ENCODE data around the gene NKD2. TPM values are rescaled to one million over a fixed set of nuclear protein-coding genes. Genes with fewer than 3 reads are reported as not detected.

NKD2 gene
- total RNA-seq, 2 experiments from 2014 or later, result 1.4 to 1.8 TPM

DNA sequence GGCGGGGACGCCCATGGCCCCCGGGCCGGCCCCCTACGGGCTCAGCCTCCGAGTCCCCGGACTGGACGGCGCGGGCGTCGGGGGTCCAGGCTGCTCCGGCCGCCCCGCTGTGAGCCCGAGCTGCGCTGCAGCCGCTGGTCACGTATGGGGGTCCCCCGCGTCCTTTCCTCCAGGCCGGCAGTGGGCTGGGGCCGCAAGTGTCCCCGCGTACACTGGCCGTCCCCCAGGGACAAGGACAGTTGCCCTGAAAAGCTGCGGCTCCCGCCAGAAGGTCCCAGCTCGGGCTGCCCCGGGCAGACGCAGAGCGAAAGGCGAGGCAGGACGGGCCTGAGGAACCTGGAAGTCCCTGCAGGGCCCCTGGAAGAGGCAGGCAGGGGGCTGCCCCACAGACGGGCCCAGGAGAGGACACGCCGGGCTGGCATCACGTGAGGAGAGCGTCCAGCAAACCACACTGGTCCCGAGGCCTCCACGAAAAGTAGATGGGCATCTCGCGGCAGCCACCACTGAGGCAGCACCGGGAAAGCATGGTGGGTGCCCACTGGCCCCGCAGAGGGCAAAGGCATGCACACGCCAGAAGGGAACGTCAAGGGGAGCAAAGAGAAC is 3.3 kb upstream of the NKD2 start:
- Mint-ChIP-seq H3K27ac (no peak overlapping the region), H3K4me1 (peaks cover 33% of the 10 kb centered on the region), H3K27me3 (peaks cover 49% of the 10 kb centered on the region), H3K4me3 (no peak overlapping the region), H3K9me3 (no peaks in the 10 kb centered on the region), H3K36me3 (ENCODE audit: low read depth) (no peaks in the 10 kb centered on the region)
- no peak for DNase-seq
- ChIA-PET POLR2A (no interaction called here), CTCF (interaction anchor here (1.1 to 1.3 kb wide), 3 partner anchors 39 to 92 kb away, joined by 3 to 4 read pairs (median 4); no protein-coding TSS in a partner anchor)

DNA sequence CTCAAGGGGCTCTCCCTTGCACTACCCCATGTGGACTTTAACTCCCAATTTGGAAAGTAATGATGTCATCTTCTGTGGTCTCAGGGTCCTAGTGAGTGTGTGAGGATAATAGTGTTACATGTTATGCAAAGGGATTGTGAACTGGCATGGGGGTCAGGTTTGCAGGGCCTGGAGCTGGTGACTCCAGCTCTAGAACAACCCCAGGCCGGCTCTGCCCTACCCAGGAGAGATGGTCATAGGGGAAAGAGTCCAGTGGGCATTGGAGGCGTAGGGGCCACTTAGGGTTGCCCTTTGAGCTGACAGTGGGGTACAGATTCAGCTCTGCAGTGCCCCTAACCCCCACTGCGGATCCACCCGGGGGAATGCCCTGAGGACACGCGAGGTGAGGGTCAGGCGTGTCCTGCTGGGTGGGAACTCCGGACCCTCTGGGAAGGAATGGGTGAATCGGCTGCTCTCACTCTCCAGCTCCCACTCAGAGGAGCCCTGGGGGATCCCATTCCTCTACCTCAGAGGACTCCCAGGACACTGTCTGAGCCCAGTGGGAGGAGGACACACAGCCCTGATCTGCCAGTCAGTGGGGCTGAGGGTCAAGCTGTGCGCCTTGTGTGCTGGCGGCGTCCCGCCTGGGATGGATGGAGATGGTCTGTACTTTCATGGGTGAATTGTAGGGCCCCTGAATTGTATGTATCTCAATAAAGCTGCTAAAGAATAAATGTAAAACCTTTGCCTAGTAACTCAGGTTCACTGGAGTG is 2.5 kb upstream of the NKD2 start:
- CTCF ChIA-PET, result interaction anchor here (0.7 to 1.3 kb wide), 3 partner anchors 53 to 388 kb away, joined by 3 to 4 read pairs (median 3); no protein-coding TSS in a partner anchor
- DNase-seq, result no peak
- Mint-ChIP-seq H3K27ac (no peak overlapping the region), H3K9me3 (no peaks in the 10 kb centered on the region), H3K36me3 (ENCODE audit: low read depth) (no peaks in the 10 kb centered on the region), H3K4me1 (peaks cover 38% of the 10 kb centered on the region), H3K27me3 (peaks cover 56% of the 10 kb centered on the region), H3K4me3 (no peak overlapping the region)
- POLR2A ChIA-PET, result no interaction called here

DNA sequence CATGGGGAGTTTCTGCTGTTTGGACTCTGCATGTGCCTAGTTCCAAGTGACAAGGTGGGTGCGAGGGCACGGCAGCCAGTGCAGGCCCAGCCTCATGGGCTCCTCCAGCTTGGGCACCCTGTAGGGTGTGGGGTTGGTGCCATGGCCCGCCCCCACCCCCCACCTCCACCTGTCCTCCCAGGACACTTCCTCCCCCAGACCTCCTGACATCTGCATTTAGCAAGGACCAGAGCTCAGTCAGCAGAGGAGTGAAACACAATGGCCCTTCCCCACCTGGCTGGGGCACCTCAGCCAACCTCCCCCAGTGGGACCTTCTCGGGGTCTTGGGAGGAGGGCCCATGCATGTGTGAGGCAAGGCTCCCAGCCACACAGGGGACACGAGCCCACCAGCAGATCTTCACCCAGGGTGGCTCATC is 1.9 kb upstream of the NKD2 start:
- Mint-ChIP-seq H3K36me3 (ENCODE audit: low read depth) (no peaks in the 10 kb centered on the region), H3K4me1 (peaks cover 40% of the 10 kb centered on the region), H3K27ac (no peak overlapping the region), H3K27me3 (peaks cover 56% of the 10 kb centered on the region), H3K4me3 (no peak overlapping the region), H3K9me3 (no peaks in the 10 kb centered on the region)
- ChIA-PET CTCF (interaction anchor here (0.7 to 1.1 kb wide), 2 partner anchors 160 to 388 kb away, joined by 3 read pairs; no protein-coding TSS in a partner anchor), POLR2A (no interaction called here)
- no peak for DNase-seq

DNA sequence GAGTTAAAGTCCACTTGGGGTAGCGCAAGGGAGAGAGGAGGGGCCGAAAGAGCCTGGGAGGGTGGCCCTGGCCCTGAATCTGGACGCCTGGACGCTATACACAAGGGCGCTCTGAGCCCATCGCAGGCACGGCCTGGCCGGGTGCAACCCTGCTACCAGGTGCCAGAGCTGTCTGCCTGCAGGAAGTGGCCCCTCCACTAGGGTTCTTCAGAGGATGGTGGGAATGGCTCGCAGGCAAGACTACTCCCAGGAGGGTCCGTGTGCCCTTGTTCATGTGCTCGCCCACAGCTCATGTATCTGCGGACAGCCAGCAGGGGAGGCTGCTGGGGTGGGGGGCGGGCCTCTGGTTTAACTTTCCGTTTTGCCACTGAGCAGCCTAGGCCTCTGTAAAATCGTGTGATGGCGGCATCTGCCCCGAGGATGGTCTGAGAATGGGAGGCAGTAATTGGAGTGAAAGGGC is 1.4 kb upstream of the NKD2 start:
- no peak for DNase-seq

DNA sequence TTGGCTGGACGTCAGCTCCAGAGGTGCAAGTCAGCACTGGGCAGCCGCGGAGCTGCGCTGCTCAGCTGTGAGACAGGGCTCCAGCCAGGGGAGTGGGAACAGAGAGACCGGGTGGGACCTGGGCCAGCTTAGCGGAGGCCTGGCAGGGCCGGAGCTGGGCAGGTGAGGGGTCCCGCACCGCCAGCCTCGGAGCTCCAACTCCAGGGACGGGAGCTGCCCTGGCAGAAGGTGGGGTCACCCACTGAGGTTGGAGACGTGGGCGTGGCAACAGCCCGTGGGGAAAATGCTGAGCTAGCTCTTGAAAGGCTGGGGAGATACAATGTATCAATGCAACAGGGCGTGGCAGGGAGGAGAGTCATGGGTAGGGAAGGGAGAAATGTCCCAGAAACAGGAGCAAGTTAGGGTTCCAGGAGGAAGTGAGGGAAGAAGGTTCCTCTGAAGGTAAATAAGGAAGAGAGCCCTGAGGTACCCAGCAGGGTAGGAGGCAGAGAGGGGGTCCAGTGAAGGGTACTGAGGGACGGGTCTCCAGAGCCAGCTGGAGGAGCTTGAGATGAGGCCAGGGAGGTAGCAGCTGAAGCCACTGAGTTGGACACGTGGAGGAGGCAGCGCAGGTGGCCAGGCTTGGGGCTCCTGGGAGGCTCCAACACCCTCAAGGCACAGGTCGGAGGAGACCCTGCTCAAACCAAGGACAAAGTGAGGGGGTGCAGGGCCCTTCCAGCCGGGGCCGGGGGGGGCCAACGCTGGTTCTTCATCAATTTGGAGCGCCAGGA is 736 bp upstream of the NKD2 start:
- Mint-ChIP-seq H3K27me3 (peaks cover 55% of the 10 kb centered on the region), H3K4me1 (peaks cover 39% of the 10 kb centered on the region), H3K36me3 (ENCODE audit: low read depth) (no peaks in the 10 kb centered on the region), H3K4me3 (peak overlapping the region; percentile 59), H3K27ac (peak overlapping the region; percentile 57), H3K9me3 (no peaks in the 10 kb centered on the region)
- POLR2A ChIA-PET, result no interaction called here
- DNase-seq, result no peak
- CTCF ChIA-PET, result interaction anchor here (1.0 to 1.6 kb wide), 4 partner anchors 84 to 543 kb away, joined by 3 to 4 read pairs (median 4); no protein-coding TSS in a partner anchor

More for the DNA sequence above, 1.4 kb upstream of the NKD2 start:
- H3K9me3 Mint-ChIP-seq, result no peaks in the 10 kb centered on the region
- peaks cover 40% of the 10 kb centered on the region for H3K4me1 Mint-ChIP-seq
- H3K4me3 Mint-ChIP-seq, result peak overlapping the region; percentile 19
- no peaks in the 10 kb centered on the region for H3K36me3 Mint-ChIP-seq (ENCODE audit: low read depth)
- peaks cover 56% of the 10 kb centered on the region for H3K27me3 Mint-ChIP-seq
- peak overlapping the region; percentile 19 for H3K27ac Mint-ChIP-seq
- POLR2A ChIA-PET, result no interaction called here
- CTCF ChIA-PET, result interaction anchor here (1.0 to 1.6 kb wide), 3 partner anchors 83 to 544 kb away, joined by 3 to 4 read pairs (median 4); no protein-coding TSS in a partner anchor

DNA sequence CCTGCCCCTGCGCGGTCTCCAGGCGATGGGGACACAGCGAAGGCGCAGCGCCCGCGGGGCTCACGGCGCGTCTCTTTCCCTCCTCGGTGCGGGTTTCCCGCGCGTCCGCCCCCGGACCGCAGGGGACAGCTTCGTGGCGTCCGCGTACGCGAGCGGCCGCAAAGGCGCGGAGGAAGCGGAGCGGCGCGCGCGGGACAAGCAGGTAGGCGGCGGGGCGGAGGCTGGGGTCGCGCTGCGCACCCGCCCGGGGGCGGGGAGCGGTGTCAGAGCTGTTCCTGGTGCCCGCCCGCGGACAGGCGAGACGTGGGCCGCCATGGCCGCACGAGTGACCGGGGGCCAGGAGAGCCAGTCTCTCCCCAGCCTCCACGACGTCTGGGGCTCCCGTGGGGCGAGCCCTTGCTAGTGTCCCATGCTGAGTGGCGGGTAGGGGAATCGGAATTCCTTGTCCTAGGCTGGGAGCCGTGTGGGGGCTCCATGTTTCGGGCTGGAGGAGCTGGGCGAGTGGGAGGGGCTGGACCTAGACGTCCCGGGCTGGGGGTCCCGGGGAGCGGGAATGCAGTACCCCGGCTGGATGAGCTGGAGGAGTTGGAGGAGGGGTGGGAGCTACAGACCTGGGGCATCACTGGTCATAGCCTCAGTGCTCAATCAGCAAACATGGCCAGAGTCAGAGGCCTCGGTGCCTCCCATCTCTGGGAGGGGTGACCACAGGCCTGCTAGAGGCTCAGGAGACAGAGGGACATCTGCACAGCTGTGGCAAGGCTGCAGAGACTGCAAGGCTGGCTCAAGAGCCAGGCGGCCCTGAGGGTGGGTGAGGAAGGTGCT is 968 bp downstream of the NKD2 start:
- Mint-ChIP-seq H3K36me3 (ENCODE audit: low read depth) (no peaks in the 10 kb centered on the region), H3K27ac (no peak overlapping the region), H3K4me3 (peak overlapping the region; percentile 31), H3K4me1 (peaks cover 25% of the 10 kb centered on the region), H3K27me3 (peaks cover 41% of the 10 kb centered on the region), H3K9me3 (no peaks in the 10 kb centered on the region)
- no peak for DNase-seq
- POLR2A ChIA-PET, result no interaction called here
- CTCF ChIA-PET, result interaction anchor here (1.4 to 2.1 kb wide), 2 partner anchors 11 to 107 kb away, joined by 4 to 6 read pairs; no protein-coding TSS in a partner anchor

DNA sequence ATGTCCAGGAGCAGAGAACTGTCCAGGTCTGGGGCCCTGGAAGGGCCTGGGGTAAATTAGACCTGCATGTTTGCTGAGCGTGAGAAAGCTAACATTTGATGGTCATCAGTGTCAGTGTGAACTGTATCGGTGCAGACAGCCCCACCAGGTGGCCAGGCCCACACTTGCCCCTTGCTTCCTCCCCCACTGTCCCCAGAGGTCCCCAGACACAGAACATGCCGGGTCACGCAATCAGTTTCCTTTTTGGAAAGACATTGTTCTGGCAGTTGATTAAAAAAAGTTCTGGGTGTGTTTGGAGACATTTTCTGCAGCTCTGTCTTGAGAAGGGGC is 1.5 kb downstream of the NKD2 start:
- Mint-ChIP-seq H3K4me1 (peaks cover 25% of the 10 kb centered on the region), H3K27ac (no peak overlapping the region), H3K36me3 (ENCODE audit: low read depth) (no peaks in the 10 kb centered on the region), H3K9me3 (no peaks in the 10 kb centered on the region), H3K4me3 (no peak overlapping the region), H3K27me3 (peaks cover 40% of the 10 kb centered on the region)
- ChIA-PET CTCF (interaction anchor here (2.1 kb wide), 1 partner anchor 106 kb away, joined by 6 read pairs; no protein-coding TSS in a partner anchor), POLR2A (no interaction called here)
- no peak for DNase-seq

DNA sequence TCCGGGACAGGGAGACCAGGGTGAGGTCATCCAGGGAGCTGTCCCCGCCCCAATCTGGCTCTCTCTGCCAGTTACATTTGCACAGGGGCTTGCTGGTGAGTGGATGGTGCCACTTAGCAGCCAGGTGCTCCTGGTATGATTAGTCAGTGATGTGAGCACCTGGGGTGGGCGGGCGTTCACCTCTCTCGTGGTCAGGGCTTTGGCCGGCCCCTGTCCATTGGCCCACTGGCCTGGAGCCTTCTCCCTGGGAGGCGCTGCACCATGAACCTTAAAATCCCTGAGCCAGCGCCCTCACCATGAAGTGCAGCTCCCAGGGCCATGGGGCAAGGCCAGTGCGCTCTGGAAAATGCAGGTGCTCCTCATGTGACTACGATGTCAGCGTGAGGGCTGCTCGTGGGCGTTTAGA is 2.0 kb downstream of the NKD2 start:
- Mint-ChIP-seq H3K9me3 (no peaks in the 10 kb centered on the region), H3K4me3 (no peak overlapping the region), H3K27me3 (peaks cover 38% of the 10 kb centered on the region), H3K36me3 (ENCODE audit: low read depth) (no peaks in the 10 kb centered on the region), H3K4me1 (peaks cover 25% of the 10 kb centered on the region), H3K27ac (no peak overlapping the region)
- CTCF ChIA-PET, result interaction anchor here (0.5 to 2.1 kb wide), 2 partner anchors 14 to 106 kb away, joined by 3 to 6 read pairs; no protein-coding TSS in a partner anchor
- DNase-seq, result no peak
- POLR2A ChIA-PET, result no interaction called here

DNA sequence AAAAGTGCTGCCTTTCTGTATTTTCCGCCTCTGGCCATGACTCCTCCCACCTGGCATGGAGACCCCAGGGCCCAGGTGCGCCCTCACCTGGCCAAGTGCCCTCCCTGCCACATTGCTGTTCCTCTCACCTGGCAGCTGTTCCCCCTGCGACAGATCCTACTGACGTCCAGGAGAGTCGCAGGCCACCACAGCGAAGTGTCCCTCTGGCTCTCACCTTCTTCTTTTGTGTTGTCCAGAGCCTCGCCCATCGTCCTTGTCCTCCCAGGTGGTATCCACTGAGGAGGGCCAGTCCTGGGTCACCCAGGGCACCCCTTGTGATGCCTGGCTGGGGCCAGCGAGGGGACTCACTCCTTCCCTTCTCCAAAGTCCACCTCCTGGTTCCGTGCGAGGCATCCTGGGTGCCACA is 2.6 kb downstream of the NKD2 start:
- peaks cover 33% of the 10 kb centered on the region for H3K27me3 Mint-ChIP-seq
- DNase-seq, result peak; percentile 63
- H3K4me3 Mint-ChIP-seq, result no peak overlapping the region
- CTCF ChIA-PET, result interaction anchor here (2.1 kb wide), 1 partner anchor 105 kb away, joined by 6 read pairs; no protein-coding TSS in a partner anchor
- no peaks in the 10 kb centered on the region for H3K9me3 Mint-ChIP-seq
- no peaks in the 10 kb centered on the region for H3K36me3 Mint-ChIP-seq (ENCODE audit: low read depth)
- no peak overlapping the region for H3K27ac Mint-ChIP-seq
- peaks cover 24% of the 10 kb centered on the region for H3K4me1 Mint-ChIP-seq
- POLR2A ChIA-PET, result no interaction called here

DNA sequence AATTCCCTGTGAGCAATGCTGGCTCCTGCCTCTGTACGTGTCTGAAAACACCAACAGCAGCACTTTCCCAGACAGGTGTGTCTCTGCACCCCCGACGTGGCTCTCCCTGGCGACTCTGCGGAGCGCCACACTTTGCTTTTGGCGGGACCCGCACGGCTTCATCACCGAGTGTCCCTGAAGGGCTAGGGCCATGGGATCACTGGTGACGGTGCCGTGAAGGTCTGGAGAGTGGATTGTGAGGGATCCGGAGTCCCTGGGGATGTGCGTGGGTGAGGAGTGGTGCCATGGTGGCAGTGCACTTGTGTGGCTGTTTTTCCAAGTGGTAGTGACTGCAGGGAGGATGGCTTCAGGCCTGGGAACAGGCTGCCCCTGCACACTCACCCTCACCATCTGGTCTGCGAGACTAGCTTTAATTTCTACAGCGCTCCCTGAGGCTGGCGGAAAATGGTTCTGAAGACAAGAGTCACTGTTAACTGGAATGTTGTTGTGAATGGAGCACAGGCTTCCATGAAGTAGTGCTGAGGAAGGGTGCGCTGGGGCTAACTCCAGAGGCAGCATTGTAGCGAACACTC is 3.2 kb downstream of the NKD2 start:
- peaks cover 27% of the 10 kb centered on the region for H3K27me3 Mint-ChIP-seq
- no peaks in the 10 kb centered on the region for H3K36me3 Mint-ChIP-seq (ENCODE audit: low read depth)
- CTCF ChIA-PET, result interaction anchor here (2.1 kb wide), 1 partner anchor 105 kb away, joined by 6 read pairs; no protein-coding TSS in a partner anchor
- POLR2A ChIA-PET, result no interaction called here
- peaks cover 24% of the 10 kb centered on the region for H3K4me1 Mint-ChIP-seq
- no peak for DNase-seq
- no peaks in the 10 kb centered on the region for H3K9me3 Mint-ChIP-seq
- no peak overlapping the region for H3K4me3 Mint-ChIP-seq
- H3K27ac Mint-ChIP-seq, result no peak overlapping the region

DNA sequence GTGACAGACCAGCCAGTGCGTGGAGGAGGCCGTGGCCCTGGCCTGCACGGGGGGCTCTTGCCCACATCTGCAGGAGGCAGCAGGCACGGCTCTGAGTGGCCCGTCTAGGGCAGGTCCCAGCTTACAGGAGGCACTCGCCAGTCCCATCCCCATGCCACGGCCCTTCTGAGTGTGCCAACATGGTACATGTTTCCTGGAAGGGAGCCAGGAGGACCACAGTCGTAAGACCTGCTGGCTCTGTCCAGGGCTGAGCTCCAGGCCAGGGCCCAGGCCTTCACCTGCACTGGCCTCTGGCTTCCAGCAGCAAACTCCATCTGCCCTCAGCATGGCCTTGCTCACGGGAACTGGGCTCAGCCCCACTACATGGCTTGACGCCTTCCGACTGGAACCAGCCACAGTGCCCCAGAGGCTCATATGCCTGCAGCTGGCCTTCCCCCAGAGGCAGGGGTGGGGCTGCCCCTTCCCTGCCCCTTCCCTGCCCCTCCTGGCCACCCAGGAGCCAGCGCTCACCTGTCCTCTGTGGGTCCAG is 3.8 kb downstream of the NKD2 start:
- no peaks in the 10 kb centered on the region for H3K9me3 Mint-ChIP-seq
- H3K4me1 Mint-ChIP-seq, result peaks cover 22% of the 10 kb centered on the region
- no peak for DNase-seq
- H3K4me3 Mint-ChIP-seq, result no peak overlapping the region
- ChIA-PET POLR2A (no interaction called here), CTCF (no interaction called here)
- no peaks in the 10 kb centered on the region for H3K36me3 Mint-ChIP-seq (ENCODE audit: low read depth)
- H3K27me3 Mint-ChIP-seq, result peaks cover 23% of the 10 kb centered on the region
- no peak overlapping the region for H3K27ac Mint-ChIP-seq

DNA sequence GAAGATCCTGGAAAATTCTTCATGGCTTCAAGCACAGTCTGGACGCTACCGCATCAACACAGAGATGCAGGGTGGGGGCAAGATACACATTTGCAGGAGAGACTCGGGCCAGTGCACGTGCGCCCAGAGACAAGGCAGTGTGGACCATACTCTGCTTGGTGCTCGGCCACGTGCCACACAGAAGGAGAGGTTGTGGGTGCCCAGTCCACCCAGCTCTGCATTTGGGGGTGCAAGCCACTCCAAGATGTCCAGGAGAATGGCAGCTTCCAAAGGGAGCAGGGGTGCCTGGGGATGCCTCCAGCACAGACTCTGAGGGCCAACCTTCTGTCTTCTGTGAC is 4.3 kb downstream of the NKD2 start:
- ChIA-PET POLR2A (no interaction called here), CTCF (no interaction called here)
- no peak for DNase-seq
- Mint-ChIP-seq H3K27ac (no peak overlapping the region), H3K9me3 (no peaks in the 10 kb centered on the region), H3K4me1 (peaks cover 18% of the 10 kb centered on the region), H3K4me3 (no peak overlapping the region), H3K27me3 (peaks cover 19% of the 10 kb centered on the region), H3K36me3 (ENCODE audit: low read depth) (no peaks in the 10 kb centered on the region)
